Astrocyte of the hippocampus (primary cell): ENCODE measurements around the gene PCGF1.

ENCODE experiments used
- DNase-seq: peaks from one replicate; pipeline ENCODE4 v3.0.0; 2011; ENCODE audit warnings: low read depth, low spot score

Gene PCGF1

DNA sequence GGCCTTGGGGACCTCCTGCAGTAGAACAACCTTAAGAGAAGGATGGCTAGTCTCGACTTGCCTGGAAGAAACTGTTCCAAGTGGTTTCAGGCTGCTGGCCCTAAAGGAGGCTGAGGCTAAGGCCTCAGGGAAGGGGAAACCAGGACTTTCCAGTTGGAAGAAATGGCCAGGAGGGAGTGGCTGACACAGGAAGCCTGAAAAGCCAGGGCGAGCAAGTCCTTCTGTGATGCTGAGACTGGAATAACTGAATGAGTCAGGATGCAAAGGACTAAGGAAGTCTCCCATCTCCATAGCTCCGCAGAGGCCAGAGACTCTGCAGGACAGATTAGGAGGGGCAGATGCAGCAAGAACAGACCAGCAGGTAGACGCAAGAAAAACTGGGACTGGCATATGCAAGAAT is 29.6 kb upstream of the PCGF1 start:
- no peak for DNase-seq

DNA sequence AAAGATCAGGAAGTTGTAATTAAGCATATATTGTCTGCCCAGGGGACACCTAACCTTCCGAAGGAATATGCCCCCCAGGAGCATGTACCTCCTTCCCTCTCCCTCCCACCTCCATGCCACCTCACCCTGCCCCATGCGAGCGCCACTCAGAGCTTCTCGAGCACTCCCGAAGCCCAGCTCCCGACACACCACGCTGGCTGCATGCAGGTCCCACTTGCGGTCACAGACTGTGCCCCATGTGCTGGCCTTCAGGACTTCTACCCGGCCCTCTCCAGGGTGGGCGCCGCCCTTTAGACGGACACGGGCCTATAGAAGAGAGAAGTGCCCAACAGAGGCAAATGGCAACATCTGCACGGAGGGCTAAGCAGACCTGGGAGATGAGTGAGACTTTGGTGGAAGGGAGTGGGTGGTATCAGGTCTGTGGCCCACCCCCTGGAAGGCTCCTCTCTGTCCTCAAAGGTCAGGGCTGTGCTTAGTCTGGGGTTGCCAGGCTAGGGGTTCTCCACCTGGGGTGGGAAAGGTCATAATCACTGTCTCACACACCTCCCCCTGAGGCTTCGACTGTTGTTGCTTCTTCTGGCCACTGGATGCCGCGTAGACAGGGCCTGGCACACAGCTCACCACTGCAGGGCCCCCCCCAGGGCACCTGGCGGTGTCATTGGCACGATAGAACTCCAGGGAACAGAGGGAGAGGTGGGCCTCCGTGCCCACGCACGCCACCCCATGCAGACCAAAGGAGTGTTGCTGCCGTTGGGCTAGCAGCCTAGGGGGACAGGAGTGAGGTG is 28.9 kb upstream of the PCGF1 start:
- no peak for DNase-seq

GRCh38 chr2:74535440-74535965 is 28.0 kb upstream of the PCGF1 start:
- DNase-seq = no peak

DNA sequence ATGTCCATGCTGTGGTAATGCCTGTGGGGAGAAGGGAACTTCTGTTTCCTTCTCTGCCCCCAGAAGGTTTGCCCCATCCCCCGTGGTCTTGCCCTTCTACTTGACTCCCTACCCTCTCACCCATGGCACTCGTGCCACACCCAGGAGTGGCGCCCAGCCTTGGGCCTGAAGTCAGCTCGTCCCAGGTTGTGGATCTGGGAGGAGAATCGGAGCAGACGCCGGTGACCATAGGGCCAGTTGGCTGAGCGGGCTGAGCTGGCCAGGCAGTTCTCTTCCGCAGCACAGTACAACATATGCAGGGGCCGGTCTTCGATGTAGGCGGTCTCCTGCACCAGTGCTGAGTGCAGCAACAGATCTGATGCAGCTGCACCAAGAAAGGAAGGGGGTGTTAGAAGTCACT is 26.9 kb upstream of the PCGF1 start:
- DNase-seq = no peak

GRCh38 chr2:74533464-74533863 is 26.0 kb upstream of the PCGF1 start:
- no peak for DNase-seq

DNA sequence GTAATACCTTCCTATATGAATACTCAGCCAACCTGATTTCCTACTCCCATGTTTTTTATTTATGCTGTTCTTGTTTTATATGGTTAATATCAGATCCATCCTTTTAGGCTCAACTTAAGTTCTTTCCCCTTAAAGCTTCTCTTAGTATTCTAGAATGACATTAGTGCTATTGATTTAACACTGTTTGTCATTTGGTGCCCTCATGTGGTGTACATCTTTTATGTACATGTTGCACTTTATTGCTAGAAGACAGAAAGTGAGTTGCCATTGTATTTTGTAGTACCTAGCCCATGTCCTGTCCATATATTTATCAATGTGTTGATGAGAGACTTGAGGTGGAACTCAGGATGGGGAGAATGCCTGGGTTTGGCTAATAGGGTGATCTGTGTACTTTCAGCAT is 24.7 kb upstream of the PCGF1 start:
- no peak for DNase-seq

- no peak for DNase-seq
These were observed 24.2 kb upstream of the PCGF1 start for GRCh38 chr2:74531666-74532065.

DNA sequence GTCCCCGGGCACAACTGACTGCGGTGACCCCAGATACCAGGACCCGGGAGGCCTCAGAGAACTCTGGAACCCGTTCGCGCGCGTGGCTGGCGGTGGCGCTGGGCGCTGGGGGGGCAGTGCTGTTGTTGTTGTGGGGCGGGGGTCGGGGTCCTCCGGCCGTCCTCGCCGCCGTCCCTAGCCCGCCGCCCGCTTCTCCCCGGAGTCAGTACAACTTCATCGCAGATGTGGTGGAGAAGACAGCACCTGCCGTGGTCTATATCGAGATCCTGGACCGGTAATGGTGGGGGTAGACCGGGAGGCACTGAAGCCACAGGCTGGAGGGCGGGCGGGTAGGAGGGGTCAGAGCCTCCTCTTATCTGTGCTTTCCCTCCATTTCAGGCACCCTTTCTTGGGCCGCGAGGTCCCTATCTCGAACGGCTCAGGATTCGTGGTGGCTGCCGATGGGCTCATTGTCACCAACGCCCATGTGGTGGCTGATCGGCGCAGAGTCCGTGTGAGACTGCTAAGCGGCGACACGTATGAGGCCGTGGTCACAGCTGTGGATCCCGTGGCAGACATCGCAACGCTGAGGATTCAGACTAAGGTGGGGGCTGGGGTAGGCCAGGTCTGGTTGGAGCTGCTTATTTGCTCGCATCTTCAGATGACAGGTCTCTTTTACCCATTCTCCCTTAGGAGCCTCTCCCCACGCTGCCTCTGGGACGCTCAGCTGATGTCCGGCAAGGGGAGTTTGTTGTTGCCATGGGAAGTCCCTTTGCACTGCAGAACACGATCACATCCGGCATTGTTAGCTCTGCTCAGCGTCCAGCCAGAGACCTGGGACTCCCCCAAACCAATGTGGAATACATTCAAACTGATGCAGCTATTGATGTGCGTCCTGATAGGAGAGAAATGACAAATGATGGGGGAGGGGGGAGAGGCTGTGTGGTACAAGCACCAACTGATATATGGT is 23.0 kb upstream of the PCGF1 start:
- peak; percentile 66 for DNase-seq

DNA sequence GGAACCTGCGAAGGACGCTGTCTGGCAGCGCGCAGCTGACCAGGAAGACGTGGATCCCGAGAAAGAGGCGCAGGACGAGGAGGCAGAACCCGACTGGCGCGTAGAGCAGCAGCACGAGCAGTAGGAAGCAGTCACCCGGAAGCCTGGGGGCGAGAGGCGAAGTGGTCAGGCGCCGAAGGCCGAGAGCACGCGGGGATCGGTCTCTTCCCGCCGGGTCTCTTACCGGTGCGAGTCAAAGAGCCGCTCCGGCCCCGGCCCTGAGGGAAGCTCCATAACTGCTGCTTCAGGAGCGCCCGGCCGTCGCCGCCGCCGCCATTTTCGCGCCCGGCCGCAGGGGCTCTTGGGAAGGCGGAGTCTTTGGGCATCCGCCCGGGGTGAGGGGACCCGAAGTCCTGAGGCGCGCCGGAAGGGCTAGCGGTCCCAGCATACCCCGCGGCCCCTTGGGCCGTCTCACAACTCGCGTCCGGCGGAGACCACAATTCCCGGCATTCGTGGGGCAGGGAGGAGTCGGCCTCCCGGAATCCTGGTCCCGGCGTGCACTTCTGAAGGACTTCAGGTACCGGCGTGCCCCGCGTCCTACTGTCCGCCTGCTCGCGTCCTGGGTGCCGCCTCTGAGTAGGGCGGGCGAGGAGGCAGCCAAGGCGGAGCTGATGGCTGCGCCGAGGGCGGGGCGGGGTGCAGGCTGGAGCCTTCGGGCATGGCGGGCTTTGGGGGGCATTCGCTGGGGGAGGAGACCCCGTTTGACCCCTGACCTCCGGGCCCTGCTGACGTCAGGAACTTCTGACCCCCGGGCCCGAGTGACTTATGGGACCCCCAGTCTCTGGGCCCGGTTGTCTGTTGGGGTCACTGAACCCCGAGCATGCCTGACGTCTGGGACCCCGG is 22.1 kb upstream of the PCGF1 start, which contains the start of the genes AUP1 and HTRA2:
Gene AUP1 (minus strand): TSS at position 350 of the 882 bp plus-strand sequence. CDS start 77 bp downstream, at position 273.
Gene HTRA2 (plus strand): TSS at position 577 of the 882 bp plus-strand sequence. CDS start 74 bp downstream, at position 651.
- DNase-seq = peak; percentile 100

DNA sequence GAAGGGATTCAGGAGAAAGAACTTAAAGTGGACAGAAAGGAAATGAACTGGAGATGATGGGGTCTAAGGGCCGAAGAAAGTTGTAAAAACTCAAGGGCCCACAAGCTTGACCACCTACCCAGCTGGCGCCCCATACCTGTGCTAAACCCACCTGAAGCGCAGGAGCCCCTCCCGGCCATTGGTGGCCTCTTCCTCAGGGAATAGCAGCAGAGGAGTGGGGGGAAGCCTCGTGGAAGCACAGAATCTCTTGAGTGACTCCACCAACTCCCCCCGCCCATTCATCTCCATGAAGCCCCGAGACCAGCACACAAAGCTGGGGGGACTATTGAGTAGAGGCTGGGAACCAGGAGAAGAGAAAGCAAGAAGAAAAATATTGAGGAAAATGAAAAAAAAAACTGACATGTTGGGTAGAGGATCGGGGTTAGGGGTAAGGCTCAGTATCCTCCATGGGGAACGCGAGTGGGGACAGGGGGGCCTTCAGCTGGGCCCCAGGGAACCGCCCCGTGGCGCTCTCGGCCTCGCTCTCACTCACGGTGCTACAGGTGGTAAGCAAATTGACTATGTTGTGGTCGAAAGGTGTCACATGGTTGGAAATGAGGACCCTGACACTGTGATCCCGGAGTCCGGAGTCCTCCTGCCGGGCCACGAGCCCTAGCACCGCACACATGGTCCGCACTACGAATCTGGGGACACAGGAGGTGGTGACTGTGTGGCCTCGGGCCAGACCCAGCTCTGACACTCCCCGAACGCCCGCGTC is 21.3 kb upstream of the PCGF1 start:
- DNase-seq = no peak

GRCh38 chr2:74527741-74528140 is 20.2 kb upstream of the PCGF1 start:
- no peak for DNase-seq

DNA sequence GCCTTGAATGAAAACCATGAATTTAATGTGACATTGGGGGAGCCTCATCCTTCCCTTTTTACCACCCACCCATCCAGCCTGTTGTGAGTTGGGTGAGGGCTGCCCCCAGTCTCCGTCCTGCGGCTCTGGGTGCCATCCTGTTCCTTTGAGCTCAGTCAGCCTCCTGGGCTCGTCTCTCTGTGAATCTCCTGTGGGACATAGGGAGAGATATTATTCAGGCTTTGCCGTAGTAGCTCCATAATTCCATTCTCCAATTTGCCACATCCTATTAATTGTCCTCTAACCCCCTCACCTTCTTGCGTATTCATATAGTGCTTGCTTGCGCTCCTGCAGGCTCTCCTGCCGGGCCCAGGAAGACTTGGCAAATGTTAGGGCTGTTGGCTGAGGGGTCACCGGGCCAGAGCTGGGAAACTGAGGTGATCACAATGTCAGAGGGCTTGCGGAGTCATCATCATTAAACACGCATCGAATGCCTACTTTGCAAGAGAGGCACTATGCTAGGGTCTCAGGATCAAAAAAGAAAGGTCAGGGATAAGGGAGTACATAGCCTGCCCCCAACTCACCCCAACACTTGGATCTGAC is 19.2 kb upstream of the PCGF1 start:
- no peak for DNase-seq

DNA sequence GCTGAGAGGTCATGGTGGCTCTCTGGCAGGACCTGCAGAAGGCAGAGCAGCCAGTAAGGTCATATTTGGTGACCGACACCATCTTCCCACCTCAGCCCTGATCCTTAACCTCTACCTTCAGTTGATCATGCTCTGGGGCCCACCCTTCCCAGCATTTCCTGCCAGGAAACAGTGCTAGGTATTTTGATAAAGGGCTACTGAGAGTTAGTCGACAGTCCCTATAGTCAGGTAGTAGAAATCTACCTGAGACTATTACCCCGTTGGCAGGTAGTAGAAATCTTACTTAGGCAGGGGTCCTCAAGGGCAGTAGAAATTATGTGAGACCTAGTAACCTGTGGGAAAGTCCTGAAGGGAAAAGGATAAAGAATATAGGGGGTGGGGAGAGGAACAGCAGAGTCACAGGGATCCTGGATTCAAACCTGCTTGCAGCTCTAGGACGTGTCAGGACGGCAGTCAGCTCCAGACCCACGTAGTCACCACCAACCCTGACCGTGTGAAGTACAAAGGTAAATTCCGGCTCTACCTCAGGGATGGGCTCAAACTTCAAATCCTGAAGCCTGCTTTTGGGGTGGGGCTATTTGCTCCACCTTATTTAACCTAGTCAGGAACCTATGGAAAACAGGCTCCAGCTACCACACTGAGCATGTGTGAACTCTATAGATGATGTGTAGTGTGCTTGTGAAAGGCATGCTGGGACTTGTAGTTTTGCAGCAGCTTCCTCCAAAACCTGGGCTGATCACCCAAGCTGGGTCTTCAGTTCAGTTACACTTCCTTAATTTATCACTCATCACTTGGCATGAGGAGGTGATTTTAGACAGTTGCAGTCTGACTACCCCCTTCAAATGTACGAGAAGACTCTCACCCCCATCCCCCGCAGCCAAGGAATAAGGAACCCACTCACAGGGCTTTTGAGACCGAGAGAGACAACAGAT is 18.5 kb upstream of the PCGF1 start, which contains the start of gene DQX1:
Gene DQX1 (minus strand): TSS at position 515 of the 932 bp plus-strand sequence. CDS start 502 bp downstream, at position 13.
- no peak for DNase-seq

GRCh38 chr2:74524955-74525716 is 17.6 kb upstream of the PCGF1 start:
- no peak for DNase-seq

GRCh38 chr2:74524005-74524404 is 16.5 kb upstream of the PCGF1 start:
- no peak for DNase-seq

DNA sequence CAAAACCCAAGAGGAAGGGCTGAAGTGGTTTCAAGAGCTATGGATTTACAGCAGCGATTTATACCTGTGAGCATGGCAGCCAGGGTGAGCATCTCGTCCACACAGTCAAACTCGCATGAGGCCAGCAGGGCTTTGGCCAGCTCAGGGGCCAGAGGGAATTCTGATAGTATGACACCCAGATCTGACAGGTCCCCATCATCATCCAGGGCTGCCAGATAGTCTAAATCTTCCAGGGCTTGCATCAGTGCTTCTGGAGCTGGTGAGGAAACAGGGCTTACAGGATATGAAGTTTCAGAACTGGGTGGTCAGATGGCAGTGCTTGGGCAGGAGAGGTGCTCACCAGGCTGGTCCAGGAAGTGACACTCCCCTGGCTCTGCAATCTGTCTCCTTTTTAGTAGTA is 15.0 kb upstream of the PCGF1 start:
- DNase-seq = no peak

- no peak for DNase-seq
These were observed 9.2 kb upstream of the PCGF1 start for GRCh38 chr2:74516650-74517049.
